GM10248 (cell line): Measurements from ENCODE around the gene THAP7.

Experiments used
- CTCF ChIA-PET: fragments of 300-600 bp; sonication (Branson Sonifier 250); formaldehyde crosslinking; extraction: SDS; loops from one replicate; lab custom pipeline; 2021; ENCODE audit warnings: antibody characterized with exemption; lab: Yijun Ruan, JAX
- POLR2A ChIA-PET: fragments of 350-650 bp; sonication (Branson Sonifier 250); formaldehyde crosslinking; extraction: SDS; loops from one replicate; lab custom pipeline; 2020; ENCODE audit warnings: antibody characterized with exemption; lab: Yijun Ruan, JAX
- DNase-seq: peaks from one replicate; pipeline ENCODE4 v3.0.0; 2012; ENCODE audit errors: extremely low spot score
- TF ChIP-seq, protein P1 (sequence below): IDR thresholded peaks from 2 replicates; pipeline ENCODE4 v1.5.1; 2012; ENCODE audit warnings: mild to moderate bottlenecking, low read depth; ENCODE audit errors: extremely low read depth, missing control alignments, control extremely low read depth

THAP7 gene

DNA sequence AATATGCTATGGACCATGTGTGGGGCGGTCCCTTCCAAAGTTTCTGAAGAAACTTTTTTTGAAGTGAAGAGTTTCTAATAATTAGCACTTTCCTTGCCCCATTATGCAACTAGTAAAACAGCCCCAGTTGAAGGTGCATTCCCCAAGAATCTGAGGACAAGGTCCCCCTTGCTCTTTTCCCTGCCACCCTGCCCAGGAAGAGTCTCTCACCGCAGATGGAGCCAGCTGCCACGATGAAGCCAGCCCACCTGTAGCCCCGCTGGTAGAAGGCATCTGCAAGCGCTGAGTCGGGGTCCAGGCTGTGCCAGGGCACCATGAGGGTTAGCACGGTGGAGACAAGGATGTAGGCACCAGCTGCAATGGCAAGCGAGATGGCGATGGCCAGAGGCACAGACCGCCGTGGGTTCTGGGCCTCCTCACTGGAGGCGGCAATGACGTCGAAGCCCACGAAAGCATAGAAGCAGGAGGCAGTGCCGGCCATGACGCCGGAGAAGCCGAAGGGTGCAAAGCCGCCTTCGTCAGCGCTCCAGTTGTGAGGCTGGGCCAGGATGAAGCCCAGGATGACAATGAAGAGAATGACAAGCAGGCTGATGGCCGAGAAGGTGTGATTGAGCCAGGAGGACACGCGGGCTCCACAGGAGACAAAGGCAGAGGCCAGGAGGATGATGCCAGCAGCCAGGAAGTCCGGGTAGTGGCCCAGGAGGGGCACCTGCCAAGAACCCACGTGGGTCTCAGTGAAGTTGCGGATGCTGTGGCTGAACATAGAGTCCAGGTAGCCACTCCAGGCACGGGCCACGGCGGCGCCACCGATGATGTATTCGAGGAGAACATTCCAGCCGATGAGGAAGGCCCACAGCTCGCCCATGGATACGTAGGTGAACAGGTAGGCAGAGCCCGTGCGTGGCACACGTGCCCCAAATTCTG lies 29.0 kb upstream of the THAP7 start:
- TF ChIP-seq, protein P1, sequence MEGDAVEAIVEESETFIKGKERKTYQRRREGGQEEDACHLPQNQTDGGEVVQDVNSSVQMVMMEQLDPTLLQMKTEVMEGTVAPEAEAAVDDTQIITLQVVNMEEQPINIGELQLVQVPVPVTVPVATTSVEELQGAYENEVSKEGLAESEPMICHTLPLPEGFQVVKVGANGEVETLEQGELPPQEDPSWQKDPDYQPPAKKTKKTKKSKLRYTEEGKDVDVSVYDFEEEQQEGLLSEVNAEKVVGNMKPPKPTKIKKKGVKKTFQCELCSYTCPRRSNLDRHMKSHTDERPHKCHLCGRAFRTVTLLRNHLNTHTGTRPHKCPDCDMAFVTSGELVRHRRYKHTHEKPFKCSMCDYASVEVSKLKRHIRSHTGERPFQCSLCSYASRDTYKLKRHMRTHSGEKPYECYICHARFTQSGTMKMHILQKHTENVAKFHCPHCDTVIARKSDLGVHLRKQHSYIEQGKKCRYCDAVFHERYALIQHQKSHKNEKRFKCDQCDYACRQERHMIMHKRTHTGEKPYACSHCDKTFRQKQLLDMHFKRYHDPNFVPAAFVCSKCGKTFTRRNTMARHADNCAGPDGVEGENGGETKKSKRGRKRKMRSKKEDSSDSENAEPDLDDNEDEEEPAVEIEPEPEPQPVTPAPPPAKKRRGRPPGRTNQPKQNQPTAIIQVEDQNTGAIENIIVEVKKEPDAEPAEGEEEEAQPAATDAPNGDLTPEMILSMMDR: no peak
- ChIA-PET POLR2A (no interaction called here), CTCF (interaction anchor here (1.4 kb wide), 1 partner anchor 10 kb away, joined by 3 read pairs; no protein-coding TSS in a partner anchor)
- no peak for DNase-seq

DNA sequence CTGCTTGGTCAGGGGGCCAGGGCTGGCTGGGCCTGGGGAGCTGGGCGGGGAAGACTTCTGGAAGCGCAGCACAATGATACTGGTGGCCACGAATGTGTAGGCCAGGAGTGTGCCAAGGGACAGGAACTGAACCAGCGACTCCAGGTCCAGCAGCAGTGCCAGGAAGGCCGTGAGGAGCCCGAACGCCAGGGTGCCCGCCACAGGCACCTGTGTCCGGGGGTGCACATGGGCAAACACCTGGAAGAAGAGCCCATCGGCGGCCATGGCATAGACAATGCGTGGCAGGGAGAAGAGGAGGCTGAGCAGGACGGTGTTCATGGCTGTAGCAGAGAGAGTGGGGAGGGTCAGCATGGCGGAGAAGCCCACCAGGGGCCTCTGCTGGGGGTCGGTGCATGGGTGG lies 28.1 kb upstream of the THAP7 start:
- DNase-seq: no peak
- ChIA-PET POLR2A (no interaction called here), CTCF (interaction anchor here (1.4 kb wide), 1 partner anchor 9 kb away, joined by 3 read pairs; no protein-coding TSS in a partner anchor)
- TF ChIP-seq, protein P1: no peak

DNA sequence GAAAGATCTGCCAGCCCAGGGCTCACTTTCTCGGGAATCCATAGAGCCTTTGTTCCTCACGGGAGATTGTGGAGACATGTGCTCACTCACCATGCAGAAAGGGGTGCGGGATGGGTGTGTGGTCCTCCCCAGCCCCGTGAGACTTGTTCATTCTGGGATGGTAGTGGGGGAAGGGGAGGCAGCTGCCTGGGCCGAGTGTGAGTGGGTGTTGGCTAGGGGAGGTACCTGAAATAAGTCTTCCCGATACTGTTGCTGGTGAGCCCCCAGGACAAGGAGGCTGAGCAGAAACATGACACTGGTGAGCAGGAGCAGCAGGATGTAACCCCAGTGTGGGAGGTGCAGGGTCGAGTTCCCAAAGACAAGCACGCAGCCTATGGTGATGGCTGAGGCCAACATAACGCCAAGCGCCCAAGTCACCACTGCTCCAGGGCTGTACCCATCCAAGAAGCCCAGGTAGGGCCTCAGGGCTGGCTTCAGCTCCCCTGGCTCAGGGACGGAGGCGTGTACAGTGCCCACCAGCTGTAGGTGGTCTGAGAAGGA lies 27.6 kb upstream of the THAP7 start:
- POLR2A ChIA-PET: no interaction called here
- CTCF ChIA-PET: interaction anchor here (1.4 kb wide), 1 partner anchor 8 kb away, joined by 3 read pairs; no protein-coding TSS in a partner anchor
- TF ChIP-seq, protein P1: no peak
- DNase-seq: no peak

DNA sequence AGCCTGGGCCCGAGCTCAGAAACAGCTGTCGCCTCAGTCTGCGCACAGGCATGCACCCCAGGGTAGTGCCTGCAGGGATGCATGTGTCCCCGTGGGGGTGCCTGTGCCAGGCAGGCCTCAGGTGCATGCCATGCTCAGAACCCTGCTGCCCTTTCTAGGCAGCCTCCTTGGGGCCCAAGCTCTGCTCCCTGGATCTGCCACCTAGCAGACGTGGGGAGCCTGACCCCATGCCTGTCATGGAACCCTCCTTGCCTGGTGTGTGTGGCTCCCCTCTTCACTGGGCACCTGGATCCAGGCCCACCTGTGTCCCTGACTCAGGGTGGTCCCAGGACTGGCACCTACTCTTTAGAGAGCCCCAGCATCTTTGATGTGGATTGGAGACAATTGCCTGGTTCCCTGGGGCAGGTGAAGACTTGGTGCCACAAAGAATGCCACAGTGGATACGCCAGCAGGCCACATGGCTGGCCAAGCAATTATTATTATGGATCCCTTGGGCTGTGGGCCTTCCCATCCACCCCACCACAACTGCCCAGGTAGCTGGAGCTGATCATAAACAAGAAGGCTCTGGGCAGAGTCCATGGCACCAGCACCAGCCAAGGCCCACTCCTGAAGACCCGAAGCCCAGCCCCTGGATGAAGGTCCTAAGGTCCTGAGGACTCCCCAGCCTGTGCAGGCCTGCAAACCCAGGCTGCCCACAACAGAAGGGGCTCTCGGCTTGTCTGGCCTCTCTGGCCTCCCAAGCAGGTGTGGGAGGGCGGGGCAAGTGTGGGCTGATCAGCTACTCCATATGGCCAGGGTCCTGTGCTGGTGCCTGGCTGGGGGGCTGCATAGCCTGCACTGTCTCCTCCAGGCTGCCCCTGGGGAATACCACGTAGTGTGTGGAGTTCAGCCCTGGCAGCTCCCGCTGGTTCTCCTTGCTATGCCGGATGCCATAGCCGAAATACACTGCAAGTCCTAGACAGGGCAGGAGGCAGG lies 26.6 kb upstream of the THAP7 start:
- no peak for DNase-seq
- TF ChIP-seq, protein P1: no peak
- ChIA-PET POLR2A (no interaction called here), CTCF (interaction anchor here (0.8 kb wide), 1 partner anchor 8 kb away, joined by 3 read pairs; no protein-coding TSS in a partner anchor)

DNA sequence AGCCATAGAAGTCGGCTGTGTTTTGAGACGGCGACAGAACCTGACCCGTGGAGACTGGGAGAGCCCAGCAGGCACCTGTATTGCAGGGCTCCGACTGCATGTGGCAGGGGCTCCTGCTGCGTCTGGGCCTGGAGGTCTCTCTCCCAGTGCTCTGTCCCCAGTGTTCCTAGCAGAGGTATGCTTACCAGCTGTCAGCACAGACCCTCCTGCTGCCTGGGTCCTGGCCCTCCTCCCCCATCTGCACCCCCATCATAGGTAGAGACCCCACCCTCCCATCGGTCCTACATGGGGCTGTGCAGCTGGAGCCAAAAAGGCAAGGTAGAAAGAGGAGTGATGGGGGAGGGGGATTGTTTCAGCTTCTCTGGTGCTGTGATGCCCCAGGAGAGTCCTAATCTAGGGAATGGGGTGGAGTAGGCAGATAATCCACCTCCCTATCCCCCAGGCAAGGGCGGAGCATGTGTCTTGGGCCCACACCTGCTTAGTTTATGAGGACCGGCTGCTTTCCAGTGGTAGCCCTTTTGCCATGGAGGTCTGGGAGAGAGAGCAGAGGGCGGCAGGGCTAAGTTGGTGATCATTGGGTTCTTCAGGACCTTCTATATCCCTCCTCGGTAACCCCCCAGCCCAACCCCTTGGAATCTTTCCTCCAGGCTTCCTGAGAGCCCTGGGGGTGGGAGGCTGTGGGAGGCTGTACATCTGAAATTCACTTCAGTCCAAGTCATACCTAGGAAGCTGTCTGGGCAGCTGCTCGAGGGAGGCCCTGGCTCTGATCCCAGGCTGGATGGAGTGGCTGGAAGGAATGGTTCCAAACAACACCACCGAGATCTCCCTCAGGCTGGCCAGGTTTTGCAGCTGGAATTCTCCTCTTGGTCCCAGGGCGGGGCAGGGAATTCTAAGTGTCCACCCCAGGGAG lies 25.1 kb upstream of the THAP7 start:
- CTCF ChIA-PET: no interaction called here
- POLR2A ChIA-PET: no interaction called here
- no peak for DNase-seq
- TF ChIP-seq, protein P1: no peak
